Measurements from ENCODE around the gene CSNK1D. TPM values are rescaled to one million over a fixed set of nuclear protein-coding genes. Genes with fewer than 3 reads are reported as not detected.

The CSNK1D gene
- polyA plus RNA-seq, 1 donor = 63.5 TPM

- no peak for DNase-seq (ENCODE audit: low read depth)
These were observed 32.9 kb downstream of the CSNK1D start for GRCh38 chr17:82240506-82241182.

GRCh38 chr17:82239926-82240505, 33.5 kb downstream of the CSNK1D start:
- no peak for DNase-seq (ENCODE audit: low read depth)

- no peak for DNase-seq (ENCODE audit: low read depth)
These were observed 34.0 kb downstream of the CSNK1D start for GRCh38 chr17:82239401-82239925.

- no peak for DNase-seq (ENCODE audit: low read depth)
These were observed 34.9 kb downstream of the CSNK1D start for GRCh38 chr17:82238472-82239201.

GRCh38 chr17:82237746-82238471, 35.6 kb downstream of the CSNK1D start:
- no peak for DNase-seq (ENCODE audit: low read depth)

GRCh38 chr17:82237083-82237745, 36.3 kb downstream of the CSNK1D start:
- no peak for DNase-seq (ENCODE audit: low read depth)

GRCh38 chr17:82236142-82236971, 37.1 kb downstream of the CSNK1D start:
- no peak for DNase-seq (ENCODE audit: low read depth)

- DNase-seq (ENCODE audit: low read depth) = no peak
These were observed 37.7 kb downstream of the CSNK1D start for GRCh38 chr17:82235775-82236141.

GRCh38 chr17:82235056-82235774, 38.3 kb downstream of the CSNK1D start:
- DNase-seq (ENCODE audit: low read depth) = no peak

GRCh38 chr17:82234211-82235055, 39.1 kb downstream of the CSNK1D start:
- DNase-seq (ENCODE audit: low read depth) = no peak

GRCh38 chr17:82232876-82233785, 40.4 kb downstream of the CSNK1D start:
- no peak for DNase-seq (ENCODE audit: low read depth)

GRCh38 chr17:82232322-82232820, 41.1 kb downstream of the CSNK1D start:
- no peak for DNase-seq (ENCODE audit: low read depth)

GRCh38 chr17:82231562-82232321, 41.8 kb downstream of the CSNK1D start:
- DNase-seq (ENCODE audit: low read depth) = no peak

- no peak for DNase-seq (ENCODE audit: low read depth)
These were observed 42.3 kb downstream of the CSNK1D start for GRCh38 chr17:82231312-82231561.

GRCh38 chr17:82230609-82231311, 42.7 kb downstream of the CSNK1D start:
- DNase-seq (ENCODE audit: low read depth) = no peak

Measured in forelimb muscle (tissue), 1 donor.